Stomach (tissue), 4 donors: Measurements from ENCODE around the gene PDHA2.

ENCODE experiments used
- CTCF ChIP-seq, 7 experiments: fragments of 450-650 bp in 4 of 7; fragments of 200-600 bp in 3 of 7; sonication (generic) in 3 of 7; IDR thresholded peaks; one replicate each; pipeline ENCODE4 v1.5.1; 2016 to 2019; ENCODE audit warnings: antibody characterized with exemption in 7 of 7, control low read depth in 2 of 7, mild to moderate bottlenecking in 1 of 7
- POLR2A ChIP-seq, 4 donors: fragments of 450-650 bp; IDR thresholded peaks; one replicate each; pipeline ENCODE4 v1.6.1; 2016; ENCODE audit warnings: antibody characterized with exemption in 4 of 4, control low read depth in 2 of 4, mild to moderate bottlenecking in 1 of 4, moderate library complexity in 1 of 4
- POLR2AphosphoS5 ChIP-seq, 3 donors: sonication (generic); formaldehyde crosslinking; IDR thresholded peaks; one replicate each; pipeline ENCODE4 v1.6.1; 2016; ENCODE audit warnings: antibody characterized with exemption in 3 of 3

- TF ChIP-seq POLR2A (IDR thresholded peaks at IDR 0.05) (no peak), CTCF (IDR thresholded peaks at IDR 0.05) (no peak), POLR2AphosphoS5 (IDR thresholded peaks at IDR 0.05) (no peak)
Observed at GRCh38 chr4:95798003-95798402, 41.9 kb upstream of the PDHA2 start.
